Urothelium cell line (cell line): ENCODE results near the gene RAB6B.

Source experiments
- DNase-seq: peaks from one replicate; pipeline ENCODE4 v3.0.0; 2011; ENCODE audit warnings: low spot score, mixed read lengths
- FAIRE-seq: peaks from 2 replicates; lab custom pipeline; 2011; peaks lifted over from hg19 to GRCh38; lab: Jason Lieb, UNC

The RAB6B gene

GRCh38 chr3:133895208-133896001 lies at the start of gene RAB6B:
Gene RAB6B, minus strand, starts transcription at chr3:133895882. Its CDS starts 416 bp downstream, at chr3:133895466.
- FAIRE-seq (no peak), DNase-seq (peak; percentile 79)

- FAIRE-seq (peak; percentile 79), DNase-seq (peak; percentile 72)
Observed at GRCh38 chr3:133944641-133945380, 49.1 kb upstream of the RAB6B start.

- FAIRE-seq (no peak), DNase-seq (peak; percentile 25)
Observed at GRCh38 chr3:133944181-133944580, 48.5 kb upstream of the RAB6B start.

- peak; percentile 61 for FAIRE-seq
- DNase-seq = peak; percentile 79
Observed at GRCh38 chr3:133943639-133944141, 48.0 kb upstream of the RAB6B start.

GRCh38 chr3:133943031-133943535 lies 47.4 kb upstream of the RAB6B start:
- FAIRE-seq = no peak
- peak; percentile 30 for DNase-seq

- FAIRE-seq (no peak), DNase-seq (no peak)
Observed at GRCh38 chr3:133941415-133941821, 45.7 kb upstream of the RAB6B start.

GRCh38 chr3:133940536-133940935 lies 44.9 kb upstream of the RAB6B start:
- FAIRE-seq = no peak
- DNase-seq = no peak

GRCh38 chr3:133939463-133939835 lies 43.8 kb upstream of the RAB6B start:
- FAIRE-seq = no peak

GRCh38 chr3:133938770-133939462 lies 43.2 kb upstream of the RAB6B start:
- no peak for FAIRE-seq

More at GRCh38 chr3:133939463-133939835, 43.8 kb upstream of the RAB6B start:
- DNase-seq = no peak

GRCh38 chr3:133937756-133938601 lies 42.3 kb upstream of the RAB6B start:
- no peak for DNase-seq

More at GRCh38 chr3:133938770-133939462, 43.2 kb upstream of the RAB6B start:
- no peak for DNase-seq

GRCh38 chr3:133937061-133937686 lies 41.5 kb upstream of the RAB6B start:
- FAIRE-seq = no peak
- no peak for DNase-seq

More at GRCh38 chr3:133937756-133938601, 42.3 kb upstream of the RAB6B start:
- no peak for FAIRE-seq

GRCh38 chr3:133935843-133936769 lies 40.4 kb upstream of the RAB6B start:
- FAIRE-seq (no peak), DNase-seq (no peak)

- no peak for FAIRE-seq
Observed at GRCh38 chr3:133934996-133935842, 39.5 kb upstream of the RAB6B start.

GRCh38 chr3:133934073-133934970 lies 38.6 kb upstream of the RAB6B start:
- FAIRE-seq (no peak), DNase-seq (no peak)

More at GRCh38 chr3:133934996-133935842, 39.5 kb upstream of the RAB6B start:
- no peak for DNase-seq

- FAIRE-seq = no peak
Observed at GRCh38 chr3:133933097-133934024, 37.7 kb upstream of the RAB6B start.

More at GRCh38 chr3:133933097-133934024, 37.7 kb upstream of the RAB6B start:
- DNase-seq = no peak
